ENCODE measurements around the gene VEPH1.

Gene VEPH1

GRCh38 chr3:157443905-157444796 is 59.1 kb downstream of the VEPH1 start:
- H3K36me3 ChIP-seq (ENCODE audit: control insufficient read depth, low read depth, low read length): no peaks in the 10 kb centered on the region
- no peak overlapping the region for H3K4me3 ChIP-seq (ENCODE audit: low read length)
- H3K27me3 ChIP-seq (ENCODE audit: control insufficient read depth, insufficient read depth, low read length): peaks cover 2% of the 10 kb centered on the region
- H3K9me3 ChIP-seq (ENCODE audit: control insufficient read depth, low read depth, low read length): no peaks in the 10 kb centered on the region
- H3K4me1 ChIP-seq (ENCODE audit: control insufficient read depth, low read depth, low read length): no peaks in the 10 kb centered on the region
- H3K27ac ChIP-seq (ENCODE audit: low read length): no peak overlapping the region
- no peak overlapping the region for H3K9ac ChIP-seq (ENCODE audit: low read length)

GRCh38 chr3:157442729-157443128 is 60.5 kb downstream of the VEPH1 start:
- Histone ChIP-seq H3K27ac (ENCODE audit: low read length) (no peak overlapping the region), H3K4me3 (ENCODE audit: low read length) (no peak overlapping the region), H3K27me3 (ENCODE audit: control insufficient read depth, insufficient read depth, low read length) (peaks cover 9% of the 10 kb centered on the region), H3K9me3 (ENCODE audit: control insufficient read depth, low read depth, low read length) (no peaks in the 10 kb centered on the region), H3K9ac (ENCODE audit: low read length) (no peak overlapping the region), H3K36me3 (ENCODE audit: control insufficient read depth, low read depth, low read length) (no peaks in the 10 kb centered on the region), H3K4me1 (ENCODE audit: control insufficient read depth, low read depth, low read length) (peaks cover 6% of the 10 kb centered on the region)

GRCh38 chr3:157441102-157441624 is 62.1 kb downstream of the VEPH1 start:
- Histone ChIP-seq H3K27me3 (ENCODE audit: control insufficient read depth, insufficient read depth, low read length) (peaks cover 23% of the 10 kb centered on the region), H3K36me3 (ENCODE audit: control insufficient read depth, low read depth, low read length) (no peaks in the 10 kb centered on the region), H3K9ac (ENCODE audit: low read length) (no peak overlapping the region), H3K4me1 (ENCODE audit: control insufficient read depth, low read depth, low read length) (peaks cover 12% of the 10 kb centered on the region), H3K27ac (ENCODE audit: low read length) (no peak overlapping the region), H3K4me3 (ENCODE audit: low read length) (no peak overlapping the region), H3K9me3 (ENCODE audit: control insufficient read depth, low read depth, low read length) (no peaks in the 10 kb centered on the region)

- Histone ChIP-seq H3K4me3 (ENCODE audit: low read length) (peak overlapping the region; percentile 86), H3K27ac (ENCODE audit: low read length) (no peak overlapping the region), H3K4me1 (ENCODE audit: control insufficient read depth, low read depth, low read length) (peaks cover 12% of the 10 kb centered on the region), H3K9ac (ENCODE audit: low read length) (peak overlapping the region; percentile 67), H3K9me3 (ENCODE audit: control insufficient read depth, low read depth, low read length) (no peaks in the 10 kb centered on the region), H3K36me3 (ENCODE audit: control insufficient read depth, low read depth, low read length) (no peaks in the 10 kb centered on the region), H3K27me3 (ENCODE audit: control insufficient read depth, insufficient read depth, low read length) (peaks cover 25% of the 10 kb centered on the region)
Observed at GRCh38 chr3:157438194-157438730, 65.0 kb downstream of the VEPH1 start.

- Histone ChIP-seq H3K27me3 (ENCODE audit: control insufficient read depth, insufficient read depth, low read length) (peaks cover 25% of the 10 kb centered on the region), H3K9me3 (ENCODE audit: control insufficient read depth, low read depth, low read length) (no peaks in the 10 kb centered on the region), H3K4me1 (ENCODE audit: control insufficient read depth, low read depth, low read length) (peaks cover 12% of the 10 kb centered on the region), H3K27ac (ENCODE audit: low read length) (no peak within 1 kb of the TSS), H3K9ac (ENCODE audit: low read length) (peak within 1 kb of the TSS; percentile 67), H3K36me3 (ENCODE audit: control insufficient read depth, low read depth, low read length) (no peaks in the 10 kb centered on the region), H3K4me3 (ENCODE audit: low read length) (peak within 1 kb of the TSS; percentile 86)
Observed at GRCh38 chr3:157436583-157437291, 66.5 kb downstream of the VEPH1 start, which contains the start of gene PTX3. Gene PTX3, plus strand, starts transcription at chr3:157436850. Its CDS starts 84 bp downstream, at chr3:157436934.

- H3K36me3 ChIP-seq (ENCODE audit: control insufficient read depth, low read depth, low read length): no peaks in the 10 kb centered on the region
Observed at GRCh38 chr3:157429708-157430107, 73.5 kb downstream of the VEPH1 start.

GRCh38 chr3:157428853-157429252 is 74.4 kb downstream of the VEPH1 start:
- H3K27me3 ChIP-seq (ENCODE audit: control insufficient read depth, insufficient read depth, low read length): no peaks in the 10 kb centered on the region
- H3K4me3 ChIP-seq (ENCODE audit: low read length): no peak overlapping the region
- H3K9ac ChIP-seq (ENCODE audit: low read length): no peak overlapping the region
- no peak overlapping the region for H3K27ac ChIP-seq (ENCODE audit: low read length)
- H3K36me3 ChIP-seq (ENCODE audit: control insufficient read depth, low read depth, low read length): no peaks in the 10 kb centered on the region
- H3K9me3 ChIP-seq (ENCODE audit: control insufficient read depth, low read depth, low read length): no peaks in the 10 kb centered on the region
- no peaks in the 10 kb centered on the region for H3K4me1 ChIP-seq (ENCODE audit: control insufficient read depth, low read depth, low read length)

More at GRCh38 chr3:157429708-157430107, 73.5 kb downstream of the VEPH1 start:
- no peak overlapping the region for H3K27ac ChIP-seq (ENCODE audit: low read length)
- no peaks in the 10 kb centered on the region for H3K27me3 ChIP-seq (ENCODE audit: control insufficient read depth, insufficient read depth, low read length)
- H3K4me3 ChIP-seq (ENCODE audit: low read length): no peak overlapping the region
- H3K9ac ChIP-seq (ENCODE audit: low read length): no peak overlapping the region
- H3K4me1 ChIP-seq (ENCODE audit: control insufficient read depth, low read depth, low read length): no peaks in the 10 kb centered on the region
- H3K9me3 ChIP-seq (ENCODE audit: control insufficient read depth, low read depth, low read length): no peaks in the 10 kb centered on the region

GRCh38 chr3:157427901-157428300 is 75.3 kb downstream of the VEPH1 start:
- H3K9ac ChIP-seq (ENCODE audit: low read length): no peak overlapping the region
- H3K27ac ChIP-seq (ENCODE audit: low read length): no peak overlapping the region
- H3K4me3 ChIP-seq (ENCODE audit: low read length): no peak overlapping the region
- no peaks in the 10 kb centered on the region for H3K36me3 ChIP-seq (ENCODE audit: control insufficient read depth, low read depth, low read length)
- no peaks in the 10 kb centered on the region for H3K9me3 ChIP-seq (ENCODE audit: control insufficient read depth, low read depth, low read length)
- H3K27me3 ChIP-seq (ENCODE audit: control insufficient read depth, insufficient read depth, low read length): no peaks in the 10 kb centered on the region
- no peaks in the 10 kb centered on the region for H3K4me1 ChIP-seq (ENCODE audit: control insufficient read depth, low read depth, low read length)

GRCh38 chr3:157423337-157423736 is 79.9 kb downstream of the VEPH1 start:
- Histone ChIP-seq H3K27ac (ENCODE audit: low read length) (no peak overlapping the region), H3K4me3 (ENCODE audit: low read length) (no peak overlapping the region), H3K9ac (ENCODE audit: low read length) (no peak overlapping the region), H3K9me3 (ENCODE audit: control insufficient read depth, low read depth, low read length) (no peaks in the 10 kb centered on the region), H3K27me3 (ENCODE audit: control insufficient read depth, insufficient read depth, low read length) (no peaks in the 10 kb centered on the region), H3K36me3 (ENCODE audit: control insufficient read depth, low read depth, low read length) (no peaks in the 10 kb centered on the region), H3K4me1 (ENCODE audit: control insufficient read depth, low read depth, low read length) (no peaks in the 10 kb centered on the region)

- no peaks in the 10 kb centered on the region for H3K36me3 ChIP-seq (ENCODE audit: control insufficient read depth, low read depth, low read length)
- H3K9me3 ChIP-seq (ENCODE audit: control insufficient read depth, low read depth, low read length): no peaks in the 10 kb centered on the region
- H3K4me1 ChIP-seq (ENCODE audit: control insufficient read depth, low read depth, low read length): no peaks in the 10 kb centered on the region
Observed at GRCh38 chr3:157420606-157421130, 82.5 kb downstream of the VEPH1 start.

GRCh38 chr3:157418104-157418503 is 85.1 kb downstream of the VEPH1 start:
- no peak overlapping the region for H3K27ac ChIP-seq (ENCODE audit: low read length)
- H3K4me3 ChIP-seq (ENCODE audit: low read length): no peak overlapping the region
- no peaks in the 10 kb centered on the region for H3K27me3 ChIP-seq (ENCODE audit: control insufficient read depth, insufficient read depth, low read length)
- no peaks in the 10 kb centered on the region for H3K4me1 ChIP-seq (ENCODE audit: control insufficient read depth, low read depth, low read length)
- H3K9me3 ChIP-seq (ENCODE audit: control insufficient read depth, low read depth, low read length): no peaks in the 10 kb centered on the region
- no peak overlapping the region for H3K9ac ChIP-seq (ENCODE audit: low read length)
- no peaks in the 10 kb centered on the region for H3K36me3 ChIP-seq (ENCODE audit: control insufficient read depth, low read depth, low read length)

More at GRCh38 chr3:157420606-157421130, 82.5 kb downstream of the VEPH1 start:
- Histone ChIP-seq H3K27ac (ENCODE audit: low read length) (no peak overlapping the region), H3K27me3 (ENCODE audit: control insufficient read depth, insufficient read depth, low read length) (no peaks in the 10 kb centered on the region), H3K9ac (ENCODE audit: low read length) (no peak overlapping the region), H3K4me3 (ENCODE audit: low read length) (no peak overlapping the region)

Data from iPS-18a (cell line).